GM18499 (cell line): ENCODE data around the gene ITPR1.

Source experiments
- ATAC-seq: cut with Tn5 transposase; IDR thresholded peaks from one replicate; pipeline ENCODE4 v1.9.1; 2021; ENCODE audit warnings: moderate number of reproducible peaks; ENCODE audit not compliant: insufficient read depth, unreplicated experiment

ITPR1 gene

GRCh38 chr3:4476496-4476895 lies 16.7 kb upstream of the ITPR1 start:
- no peak for ATAC-seq

- ATAC-seq: no peak
Observed at GRCh38 chr3:4478261-4478660, 14.9 kb upstream of the ITPR1 start.

GRCh38 chr3:4491855-4492207 lies 1.3 kb upstream of the ITPR1 start:
- ATAC-seq: no peak

- no peak for ATAC-seq
Observed at GRCh38 chr3:4492208-4493013, 737 bp upstream of the ITPR1 start.

- ATAC-seq: no peak
Observed at GRCh38 chr3:4493941-4494894, 1.1 kb downstream of the ITPR1 start.

- peak; percentile 26 for ATAC-seq
Observed at GRCh38 chr3:4494895-4495264, 1.7 kb downstream of the ITPR1 start.

GRCh38 chr3:4495294-4496086 lies 2.3 kb downstream of the ITPR1 start:
- no peak for ATAC-seq

GRCh38 chr3:4496087-4496452 lies 2.9 kb downstream of the ITPR1 start:
- no peak for ATAC-seq

GRCh38 chr3:4497005-4497692 lies 4.0 kb downstream of the ITPR1 start:
- no peak for ATAC-seq

- no peak for ATAC-seq
Observed at GRCh38 chr3:4497843-4498324, 4.7 kb downstream of the ITPR1 start.

GRCh38 chr3:4498446-4498845 lies 5.3 kb downstream of the ITPR1 start:
- ATAC-seq: no peak

GRCh38 chr3:4501437-4501836 lies 8.3 kb downstream of the ITPR1 start:
- ATAC-seq: no peak

- no peak for ATAC-seq
Observed at GRCh38 chr3:4501927-4502326, 8.8 kb downstream of the ITPR1 start.

- ATAC-seq: peak; percentile 47
Observed at GRCh38 chr3:4503050-4503449, 9.9 kb downstream of the ITPR1 start.

- ATAC-seq: no peak
Observed at GRCh38 chr3:4504340-4505261, 11.5 kb downstream of the ITPR1 start.

- no peak for ATAC-seq
Observed at GRCh38 chr3:4505688-4506558, 12.8 kb downstream of the ITPR1 start.

- ATAC-seq: no peak
Observed at GRCh38 chr3:4506559-4507023, 13.4 kb downstream of the ITPR1 start.

GRCh38 chr3:4507024-4507596 lies 14.0 kb downstream of the ITPR1 start:
- no peak for ATAC-seq
